Transverse colon (tissue), 4 donors: ENCODE measurements around the gene MPP2. TPM values are rescaled to one million over a fixed set of nuclear protein-coding genes. Genes with fewer than 3 reads are reported as not detected.

Experiments used
- DNase-seq: peaks from one replicate; pipeline ENCODE4 v3.0.0-alpha.2; 2019
- H3K27ac ChIP-seq, 4 donors: fragments of 200-600 bp; sonication (generic); 2 replicates each; pipeline ENCODE4 v1.5.1; 2016 to 2018; ENCODE audit warnings: inconsistent platforms in 4 of 4
- H3K27me3 ChIP-seq: fragments of 200-600 bp; sonication (generic); 2 replicates; pipeline ENCODE4 v1.5.1; 2017; ENCODE audit warnings: inconsistent platforms
- H3K36me3 ChIP-seq, 4 donors: fragments of 200-600 bp; sonication (generic); 2 replicates each; pipeline ENCODE4 v1.5.1; 2017 to 2019; ENCODE audit warnings: inconsistent platforms in 4 of 4
- H3K4me1 ChIP-seq, 4 donors: fragments of 200-600 bp; sonication (generic); 2 replicates each; pipeline ENCODE4 v1.5.1; 2017 to 2020; ENCODE audit warnings: inconsistent platforms in 4 of 4
- H3K4me3 ChIP-seq, 4 donors: fragments of 200-600 bp; sonication (generic); 1 replicate in 1 of 4; 2 replicates in 3 of 4; pipeline versions ENCODE4 v1.5.1 to v1.6.1; 2017 to 2019; ENCODE audit warnings: inconsistent platforms in 4 of 4
- H3K9me3 ChIP-seq, 2 donors: fragments of 200-600 bp; sonication (generic); 2 replicates each; pipeline ENCODE4 v1.5.1; 2017 to 2019; ENCODE audit warnings: inconsistent platforms in 2 of 2
- EP300 ChIP-seq: sonication (generic); formaldehyde crosslinking; IDR thresholded peaks from one replicate; pipeline ENCODE4 v1.6.1; 2017; ENCODE audit warnings: antibody characterized with exemption, low read depth
- POLR2A ChIP-seq: fragments of 450-650 bp; IDR thresholded peaks from one replicate; pipeline ENCODE4 v1.6.1; 2016; ENCODE audit warnings: antibody characterized with exemption, mild to moderate bottlenecking, moderate library complexity
- POLR2AphosphoS5 ChIP-seq, 3 donors: sonication (generic); formaldehyde crosslinking; IDR thresholded peaks; one replicate each; pipeline ENCODE4 v1.6.1; 2016; ENCODE audit warnings: antibody characterized with exemption in 3 of 3
- WGBS, 2 donors: methylation state at CpG; one replicate each; pipeline ENCODE4 v1.1.5; 2018; ENCODE audit warnings: low coverage in 1 of 2; 5-methylcytosine and 5-hydroxymethylcytosine counted together
- in situ Hi-C, 4 donors: fragments of 200-750 bp; cut with MboI; loops; one replicate each; pipeline versions ENCODE4 v1.15.0 to v1.15.1; 2017; ENCODE audit warnings: low sequenced_read_pairs in 3 of 4, low pct_ligation_motif_present in 1 of 4, low pct_unique_long_range_greater_than_20kb in 1 of 4
- intact Hi-C: fragments of 100-400 bp; cut with DNase I; formaldehyde crosslinking; loops from one replicate; pipeline ENCODE4 v1.15.1; 2023; ENCODE audit warnings: low total_unique reads
- total RNA-seq, 4 donors: library from RNA; depleted of rRNA; stranded (reverse); fragments of >200 nt; gene quantifications; one replicate each; pipeline ENCODE4 v1.1.0, GENCODE V29; 2016
- TF ChIP-seq, protein P1 (sequence below), 5 experiments: fragments of 200-600 bp in 3 of 5; fragments of 450-650 bp in 2 of 5; sonication (generic) in 3 of 5; IDR thresholded peaks; 1 replicate in 2 of 5; 2 replicates in 3 of 5; pipeline ENCODE4 v1.5.1; 2016 to 2017; ENCODE audit warnings: antibody characterized with exemption in 5 of 5, inconsistent platforms in 3 of 5, mild to moderate bottlenecking in 2 of 5, moderate library complexity in 1 of 5

The MPP2 gene
- total RNA-seq, 4 donors from 2014 or later: 3.4 to 4.9 (median 4.2) TPM

DNA sequence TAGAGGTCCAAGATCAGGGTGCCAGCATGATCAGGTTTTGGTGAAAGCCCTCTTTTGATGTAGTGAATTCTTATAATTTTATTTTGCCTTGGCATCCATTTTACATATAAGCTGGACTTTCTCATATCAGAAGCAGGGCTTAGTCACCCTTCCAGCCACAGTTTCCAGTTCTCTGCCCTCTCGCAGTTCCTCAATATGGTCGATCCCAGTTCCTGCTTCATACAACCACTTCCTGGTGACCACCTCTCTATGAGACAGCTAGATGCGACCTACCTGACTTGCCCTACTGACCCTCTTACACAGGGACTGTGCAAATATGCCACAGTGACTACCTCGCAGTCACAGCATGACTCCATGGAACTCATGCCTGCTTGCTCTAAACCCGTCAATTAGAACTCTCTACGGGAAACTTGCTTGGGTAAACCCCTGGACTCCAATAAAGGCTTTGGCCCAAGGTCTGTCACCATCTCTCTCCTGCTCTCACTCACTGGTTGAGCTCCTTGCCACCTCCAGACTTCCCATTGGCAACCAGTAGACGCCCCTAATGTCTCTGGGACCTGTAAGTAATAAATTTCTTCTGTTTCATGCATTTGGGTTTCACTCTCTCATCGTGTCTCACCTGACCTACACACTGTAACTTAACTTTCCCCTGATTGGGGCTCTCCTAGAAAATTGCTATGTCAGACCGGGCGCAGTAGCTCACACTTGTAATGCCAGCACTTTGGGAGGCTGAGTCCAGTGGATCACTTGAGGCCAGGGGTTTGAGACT lies 38.9 kb downstream of the MPP2 start:
- TF ChIP-seq, protein P1, sequence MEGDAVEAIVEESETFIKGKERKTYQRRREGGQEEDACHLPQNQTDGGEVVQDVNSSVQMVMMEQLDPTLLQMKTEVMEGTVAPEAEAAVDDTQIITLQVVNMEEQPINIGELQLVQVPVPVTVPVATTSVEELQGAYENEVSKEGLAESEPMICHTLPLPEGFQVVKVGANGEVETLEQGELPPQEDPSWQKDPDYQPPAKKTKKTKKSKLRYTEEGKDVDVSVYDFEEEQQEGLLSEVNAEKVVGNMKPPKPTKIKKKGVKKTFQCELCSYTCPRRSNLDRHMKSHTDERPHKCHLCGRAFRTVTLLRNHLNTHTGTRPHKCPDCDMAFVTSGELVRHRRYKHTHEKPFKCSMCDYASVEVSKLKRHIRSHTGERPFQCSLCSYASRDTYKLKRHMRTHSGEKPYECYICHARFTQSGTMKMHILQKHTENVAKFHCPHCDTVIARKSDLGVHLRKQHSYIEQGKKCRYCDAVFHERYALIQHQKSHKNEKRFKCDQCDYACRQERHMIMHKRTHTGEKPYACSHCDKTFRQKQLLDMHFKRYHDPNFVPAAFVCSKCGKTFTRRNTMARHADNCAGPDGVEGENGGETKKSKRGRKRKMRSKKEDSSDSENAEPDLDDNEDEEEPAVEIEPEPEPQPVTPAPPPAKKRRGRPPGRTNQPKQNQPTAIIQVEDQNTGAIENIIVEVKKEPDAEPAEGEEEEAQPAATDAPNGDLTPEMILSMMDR (IDR thresholded peaks at IDR 0.05): no peak
- TF ChIP-seq EP300 (no peak), POLR2AphosphoS5 (IDR thresholded peaks at IDR 0.05) (no peak), POLR2A (no peak)
- H3K27me3 ChIP-seq: peaks cover 3% of the 10 kb centered on the region
- 83 to 100% methylated on average over 10 of the region's 10 CpGs for WGBS, 2 donors
- intact Hi-C loops: no loop called here
- peaks cover 0 to 15% (median 9%) of the 10 kb centered on the region in 4 donors for H3K4me1 ChIP-seq
- H3K9me3 ChIP-seq: no peaks in the 10 kb centered on the region
- H3K4me3 ChIP-seq: no peak overlapping the region
- in situ Hi-C loops: no loop called here
- no peak overlapping the region for H3K27ac ChIP-seq
- H3K36me3 ChIP-seq: no peaks in the 10 kb centered on the region
- DNase-seq: no peak

DNA sequence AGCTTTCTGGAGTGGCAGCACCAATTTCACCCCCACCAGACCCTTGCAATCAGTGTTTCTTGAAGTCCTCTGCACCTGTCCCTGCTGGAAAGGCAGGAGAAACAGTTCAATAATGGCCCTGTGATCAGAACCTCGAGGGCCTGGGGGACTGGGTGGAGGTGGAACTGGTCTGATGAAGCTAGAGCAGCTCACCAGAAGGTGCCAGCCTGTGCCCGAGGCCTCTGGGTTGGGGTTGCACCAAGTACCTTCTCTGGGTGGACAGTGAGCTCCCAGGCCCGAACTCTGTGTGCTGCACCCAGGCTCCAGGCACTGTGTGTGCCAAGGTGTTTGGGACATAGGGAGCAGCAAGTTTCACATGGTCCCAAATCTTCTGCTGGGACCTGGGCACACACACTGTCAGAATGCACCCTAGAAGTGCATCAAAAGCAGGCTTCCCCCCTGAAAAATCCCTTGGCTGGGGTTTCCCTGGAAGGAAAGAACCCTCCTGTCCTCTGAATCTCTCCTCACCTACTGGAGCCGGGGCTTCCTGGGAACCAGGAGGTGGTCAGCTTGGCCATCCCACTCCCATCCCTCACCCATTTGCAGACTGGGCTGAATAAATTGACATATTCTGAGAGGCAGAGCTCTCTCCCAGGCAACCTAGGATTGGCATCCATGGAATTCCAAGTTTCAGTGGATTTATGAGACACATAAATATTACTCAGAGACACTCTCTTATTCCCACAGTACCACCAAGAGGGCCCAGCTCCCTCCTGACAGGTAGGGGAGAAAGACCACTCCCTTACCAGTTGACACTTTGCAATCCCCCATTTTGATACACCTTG lies 43.0 kb downstream of the MPP2 start:
- H3K27me3 ChIP-seq: peaks cover 3% of the 10 kb centered on the region
- no peak for TF ChIP-seq POLR2A
- TF ChIP-seq EP300: no peak
- TF ChIP-seq POLR2AphosphoS5 (IDR thresholded peaks at IDR 0.05): no peak
- TF ChIP-seq, protein P1 (IDR thresholded peaks at IDR 0.05): no peak
- intact Hi-C loops: no loop called here
- in situ Hi-C loops: no loop called here
- H3K4me1 ChIP-seq: no peaks in the 10 kb centered on the region
- H3K27ac ChIP-seq: no peak overlapping the region
- H3K4me3 ChIP-seq: no peak overlapping the region
- WGBS, 2 donors: 70% methylated on average over 4 of the region's 4 CpGs; no CpG with 5 or more reads in 1 of the 2 donors
- no peaks in the 10 kb centered on the region for H3K9me3 ChIP-seq
- no peaks in the 10 kb centered on the region for H3K36me3 ChIP-seq
- DNase-seq: no peak

DNA sequence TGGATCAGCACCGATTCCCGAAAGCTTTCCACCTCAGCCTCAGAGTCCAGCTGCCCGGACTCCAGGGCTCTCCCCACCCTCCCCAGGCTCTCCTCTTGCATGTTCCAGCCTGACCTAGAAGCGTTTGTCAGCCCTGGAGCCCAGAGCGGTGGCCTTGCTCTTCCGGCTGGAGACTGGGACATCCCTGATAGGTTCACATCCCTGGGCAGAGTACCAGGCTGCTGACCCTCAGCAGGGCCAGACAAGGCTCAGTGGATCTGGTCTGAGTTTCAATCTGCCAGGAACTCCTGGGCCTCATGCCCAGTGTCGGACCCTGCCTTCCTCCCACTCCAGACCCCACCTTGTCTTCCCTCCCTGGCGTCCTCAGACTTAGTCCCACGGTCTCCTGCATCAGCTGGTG lies 45.4 kb downstream of the MPP2 start:
- H3K27ac ChIP-seq: no peak overlapping the region
- peaks cover 17% of the 10 kb centered on the region for H3K27me3 ChIP-seq
- H3K9me3 ChIP-seq: no peaks in the 10 kb centered on the region
- no peaks in the 10 kb centered on the region for H3K36me3 ChIP-seq
- in situ Hi-C loops (no loop called here), intact Hi-C loops (no loop called here)
- no peaks in the 10 kb centered on the region for H3K4me1 ChIP-seq
- no peak overlapping the region for H3K4me3 ChIP-seq
- TF ChIP-seq, protein P1 (IDR thresholded peaks at IDR 0.05): no peak
- no peak for TF ChIP-seq POLR2AphosphoS5 (IDR thresholded peaks at IDR 0.05)
- no peak for TF ChIP-seq POLR2A
- TF ChIP-seq EP300: no peak
- 76 to 83% methylated on average over 3 to 9 of the region's 9 CpGs for WGBS, 2 donors
- no peak for DNase-seq

DNA sequence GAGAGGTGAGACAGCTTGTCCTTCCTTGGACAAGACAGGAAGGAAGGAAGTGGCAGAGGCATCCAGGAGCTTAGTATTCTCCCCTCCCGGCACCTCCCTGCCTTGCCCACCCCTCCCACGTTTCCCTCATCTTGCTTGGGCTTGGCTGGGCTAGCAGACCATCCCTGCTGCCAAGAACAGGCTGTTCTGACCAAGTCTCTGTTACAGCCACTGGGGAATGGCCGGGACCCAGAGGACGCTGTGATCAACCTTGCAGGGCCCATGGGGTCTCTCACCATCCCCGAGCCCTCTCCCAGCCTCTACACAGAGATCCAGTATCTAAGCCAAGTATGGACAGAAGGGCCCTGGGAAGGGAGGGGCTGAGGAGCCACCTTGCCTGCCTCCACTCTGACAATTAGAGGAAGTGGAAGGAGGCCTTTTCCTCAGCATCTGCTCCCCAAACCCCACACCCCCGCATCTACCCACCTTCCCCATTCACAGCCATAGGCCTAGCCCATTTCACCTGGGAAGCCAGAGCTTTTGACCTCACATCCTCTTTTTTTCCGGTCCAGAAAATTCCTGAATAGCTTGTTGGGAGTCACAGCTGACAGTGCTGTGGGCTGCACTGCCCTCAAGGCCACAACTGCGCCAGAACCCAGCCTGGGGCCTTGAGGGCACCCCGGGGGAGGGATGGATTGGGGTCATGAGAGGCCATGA lies 46.3 kb downstream of the MPP2 start:
- intact Hi-C loops: no loop called here
- 62% methylated on average over 9 of the region's 9 CpGs; no CpG with 5 or more reads in 1 of the 2 donors for WGBS, 2 donors
- TF ChIP-seq EP300 (no peak), POLR2AphosphoS5 (IDR thresholded peaks at IDR 0.05) (no peak), POLR2A (no peak)
- TF ChIP-seq, protein P1 (IDR thresholded peaks at IDR 0.05): no peak
- H3K4me3 ChIP-seq: no peak overlapping the region
- no peaks in the 10 kb centered on the region for H3K36me3 ChIP-seq
- in situ Hi-C loops: no loop called here
- no peak overlapping the region for H3K27ac ChIP-seq
- peaks cover 18% of the 10 kb centered on the region for H3K27me3 ChIP-seq
- no peaks in the 10 kb centered on the region for H3K9me3 ChIP-seq
- H3K4me1 ChIP-seq: no peaks in the 10 kb centered on the region
- DNase-seq: no peak
